ENCODE data around the gene MATCAP1.

Gene MATCAP1

DNA sequence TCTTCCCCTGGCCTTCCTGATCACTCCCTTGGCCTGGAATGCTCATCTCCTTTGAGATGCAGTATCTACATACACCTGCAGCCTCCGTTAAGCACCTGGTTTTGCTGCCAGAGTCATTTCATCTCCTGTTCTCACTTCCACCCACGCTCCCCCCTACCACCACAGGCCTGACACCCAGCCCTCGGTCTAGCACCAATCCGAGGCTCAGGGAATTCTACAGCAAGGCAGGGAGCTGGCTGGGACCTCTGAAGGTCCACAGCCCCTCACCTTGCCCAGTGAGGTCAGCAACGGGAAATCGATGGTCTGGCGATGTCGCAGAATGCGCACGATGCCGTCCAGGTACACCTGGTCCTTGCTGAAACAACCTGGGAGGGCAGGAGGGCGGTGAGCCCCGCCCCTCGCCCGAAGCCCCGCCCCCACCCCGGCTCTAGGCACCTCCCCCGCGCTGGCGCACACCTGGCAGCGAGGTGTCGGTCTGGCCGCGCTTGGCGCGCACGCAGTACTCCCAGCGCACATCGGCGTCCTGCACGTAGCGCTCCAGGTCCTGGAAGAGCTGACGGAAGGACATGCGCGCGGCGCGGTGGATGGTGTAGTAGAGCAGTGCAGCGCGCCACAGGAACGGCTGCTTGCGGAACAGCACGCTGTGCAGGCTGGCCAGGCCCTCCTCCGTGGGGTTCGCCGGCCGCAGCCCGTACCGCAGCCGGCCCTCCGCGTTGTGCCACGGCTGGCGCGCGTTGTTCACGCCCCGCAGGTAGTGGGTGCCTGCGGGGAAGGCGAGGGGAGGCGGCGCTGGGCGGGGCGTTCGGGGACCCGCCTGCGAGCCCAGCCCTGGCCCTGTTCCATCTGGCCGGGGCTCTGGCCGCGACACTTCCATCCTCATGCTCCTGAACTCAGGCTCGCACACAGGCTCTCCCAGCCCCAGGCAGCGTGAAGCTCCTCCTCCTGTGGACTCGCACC is 5.7 kb downstream of the MATCAP1 start:
- Histone ChIP-seq H3K36me3 (ENCODE audit: control insufficient read depth, insufficient read depth, low read length) (no peaks in the 10 kb centered on the region; the same call in 1 of the 2 replicates), H3K4me3 (replicated peaks; ENCODE audit: low read depth, low read length) (peak overlapping the region; percentile 51), H3K27me3 (replicated peaks; ENCODE audit: control insufficient read depth, insufficient read depth, low read length) (no peaks in the 10 kb centered on the region)
- peak; percentile 65 for DNase-seq (ENCODE audit: extremely low read depth, insufficient read length)
- TF ChIP-seq, protein P1, sequence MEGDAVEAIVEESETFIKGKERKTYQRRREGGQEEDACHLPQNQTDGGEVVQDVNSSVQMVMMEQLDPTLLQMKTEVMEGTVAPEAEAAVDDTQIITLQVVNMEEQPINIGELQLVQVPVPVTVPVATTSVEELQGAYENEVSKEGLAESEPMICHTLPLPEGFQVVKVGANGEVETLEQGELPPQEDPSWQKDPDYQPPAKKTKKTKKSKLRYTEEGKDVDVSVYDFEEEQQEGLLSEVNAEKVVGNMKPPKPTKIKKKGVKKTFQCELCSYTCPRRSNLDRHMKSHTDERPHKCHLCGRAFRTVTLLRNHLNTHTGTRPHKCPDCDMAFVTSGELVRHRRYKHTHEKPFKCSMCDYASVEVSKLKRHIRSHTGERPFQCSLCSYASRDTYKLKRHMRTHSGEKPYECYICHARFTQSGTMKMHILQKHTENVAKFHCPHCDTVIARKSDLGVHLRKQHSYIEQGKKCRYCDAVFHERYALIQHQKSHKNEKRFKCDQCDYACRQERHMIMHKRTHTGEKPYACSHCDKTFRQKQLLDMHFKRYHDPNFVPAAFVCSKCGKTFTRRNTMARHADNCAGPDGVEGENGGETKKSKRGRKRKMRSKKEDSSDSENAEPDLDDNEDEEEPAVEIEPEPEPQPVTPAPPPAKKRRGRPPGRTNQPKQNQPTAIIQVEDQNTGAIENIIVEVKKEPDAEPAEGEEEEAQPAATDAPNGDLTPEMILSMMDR (IDR thresholded peaks at IDR 0.05; ENCODE audit: insufficient read depth, low read length, poor library complexity, severe bottlenecking), result no peak

- Histone ChIP-seq H3K4me3 (replicated peaks; ENCODE audit: low read depth, low read length) (no peak overlapping the region), H3K27me3 (replicated peaks; ENCODE audit: control insufficient read depth, insufficient read depth, low read length) (no peaks in the 10 kb centered on the region), H3K36me3 (ENCODE audit: control insufficient read depth, insufficient read depth, low read length) (no peaks in the 10 kb centered on the region; the same call in 1 of the 2 replicates)
- no peak for DNase-seq (ENCODE audit: extremely low read depth, insufficient read length)
- TF ChIP-seq, protein P1 (IDR thresholded peaks at IDR 0.05; ENCODE audit: insufficient read depth, low read length, poor library complexity, severe bottlenecking), result no peak
Measured at GRCh38 chr16:67176662-67177061, 7.1 kb downstream of the MATCAP1 start.

DNA sequence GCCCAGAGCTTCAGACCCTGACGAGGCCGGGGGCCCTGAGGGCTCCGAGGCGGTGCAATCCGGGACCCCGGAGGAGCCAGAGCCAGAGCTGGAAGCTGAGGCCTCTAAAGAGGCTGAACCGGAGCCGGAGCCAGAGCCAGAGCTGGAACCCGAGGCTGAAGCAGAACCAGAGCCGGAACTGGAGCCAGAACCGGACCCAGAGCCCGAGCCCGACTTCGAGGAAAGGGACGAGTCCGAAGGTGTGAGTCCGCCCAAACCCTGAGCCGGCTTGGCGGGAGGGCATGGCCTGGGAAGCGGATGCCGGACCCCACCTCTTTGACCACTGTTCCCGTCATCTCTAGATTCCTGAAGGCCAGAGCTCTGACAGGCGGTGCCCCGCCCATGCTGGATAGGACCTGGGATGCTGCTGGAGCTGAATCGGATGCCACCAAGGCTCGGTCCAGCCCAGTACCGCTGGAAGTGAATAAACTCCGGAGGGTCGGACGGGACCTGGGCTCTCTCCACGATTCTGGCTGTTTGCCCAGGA is 9.0 kb downstream of the MATCAP1 start:
- Histone ChIP-seq H3K4me3 (replicated peaks; ENCODE audit: low read depth, low read length) (no peak overlapping the region; the same call in 1 of the 2 replicates), H3K27me3 (replicated peaks; ENCODE audit: control insufficient read depth, insufficient read depth, low read length) (no peaks in the 10 kb centered on the region), H3K36me3 (ENCODE audit: control insufficient read depth, insufficient read depth, low read length) (no peaks in the 10 kb centered on the region; the same call in 1 of the 2 replicates)
- TF ChIP-seq, protein P1 (IDR thresholded peaks at IDR 0.05; ENCODE audit: insufficient read depth, low read length, poor library complexity, severe bottlenecking), result no peak
- DNase-seq (ENCODE audit: extremely low read depth, insufficient read length), result no peak

GRCh38 chr16:67173808-67174705 is 9.7 kb downstream of the MATCAP1 start:
- Histone ChIP-seq H3K36me3 (ENCODE audit: control insufficient read depth, insufficient read depth, low read length) (no peaks in the 10 kb centered on the region), H3K4me3 (replicated peaks; ENCODE audit: low read depth, low read length) (peak overlapping the region; percentile 37), H3K27me3 (replicated peaks; ENCODE audit: control insufficient read depth, insufficient read depth, low read length) (no peaks in the 10 kb centered on the region)
- peak; percentile 80 for DNase-seq (ENCODE audit: extremely low read depth, insufficient read length)
- TF ChIP-seq, protein P1 (IDR thresholded peaks at IDR 0.05; ENCODE audit: insufficient read depth, low read length, poor library complexity, severe bottlenecking), result peak; percentile 28

- Histone ChIP-seq H3K36me3 (ENCODE audit: control insufficient read depth, insufficient read depth, low read length) (no peaks in the 10 kb centered on the region), H3K27me3 (replicated peaks; ENCODE audit: control insufficient read depth, insufficient read depth, low read length) (no peaks in the 10 kb centered on the region), H3K4me3 (replicated peaks; ENCODE audit: low read depth, low read length) (no peak overlapping the region)
- DNase-seq (ENCODE audit: extremely low read depth, insufficient read length), result no peak
- TF ChIP-seq, protein P1 (IDR thresholded peaks at IDR 0.05; ENCODE audit: insufficient read depth, low read length, poor library complexity, severe bottlenecking), result no peak
Measured at GRCh38 chr16:67173323-67173722, 10.4 kb downstream of the MATCAP1 start.

Data from GM06990 (cell line).